HCT116 (cell line): Measurements from ENCODE around the gene FXYD1. TPM values are rescaled to one million over a fixed set of nuclear protein-coding genes. Genes with fewer than 3 reads are reported as not detected.

Experiments used
- ATAC-seq: fragments of 200-7000 bp; cut with Tn5 transposase; 2 replicates; pipeline ENCODE4 v1.9.1; 2020; ENCODE audit warnings: mild to moderate bottlenecking, moderate library complexity
- BruUV-seq: library from RNA; stranded (reverse); fragments of 400-500 nt; replicated peaks from 2 replicates; lab custom pipeline; 2021; lab: Mats Ljungman, UMichigan
- CTCF ChIA-PET: fragments of 300-600 bp; sonication (Branson Sonifier 250); formaldehyde crosslinking; loops from one replicate; lab custom pipeline; 2021; ENCODE audit warnings: antibody characterized with exemption; lab: Charles Lee
- POLR2A ChIA-PET: fragments of 300-600, 350-600 bp; sonication (Branson Sonifier 250); formaldehyde crosslinking; loops from one replicate; lab custom pipeline; 2021; ENCODE audit warnings: antibody characterized with exemption; lab: Charles Lee
- RAD21 ChIA-PET, 2 experiments: fragments of 300-600 bp; sonication (Branson Sonifier 250); formaldehyde crosslinking; loops; one replicate each; lab custom pipeline; 2023; ENCODE audit warnings: low total read pairs in 2 of 2; ENCODE audit not compliant: uncharacterized antibody in 2 of 2, unreplicated experiment in 2 of 2, low non-redundant PET in 1 of 2; lab: Charles Lee
- DNase-seq: peaks from one replicate; pipeline ENCODE4 v3.0.0-alpha.2; 2010; ENCODE audit warnings: low read depth, low spot score
- H2AFZ ChIP-seq: fragments of 200-600 bp; shearing (Covaris generic), sonication (generic); 2 replicates; pipeline ENCODE4 v1.6.1; 2017; ENCODE audit warnings: low read depth, mixed run types, mixed read lengths, antibody characterized with exemption, low read length; ENCODE audit not compliant: poor library complexity, severe bottlenecking
- H3K27ac ChIP-seq: 2 replicates; pipeline ENCODE4 v1.5.1; 2012; ENCODE audit warnings: low read depth, low read length
- H3K27me3 ChIP-seq: fragments of 200-600 bp; sonication (generic); 2 replicates; pipeline ENCODE4 v1.6.1; 2016; ENCODE audit warnings: mixed run types, low read length, mixed read lengths; ENCODE audit not compliant: insufficient read depth
- H3K36me3 ChIP-seq, 2 experiments: fragments of 200-500 bp in 1 of 2; fragments of 200-600 bp in 1 of 2; sonication (Bioruptor generic) in 1 of 2; sonication (generic) in 1 of 2; 2 replicates each; pipeline versions ENCODE4 v1.5.1 to v1.6.1; 2014 to 2016; ENCODE audit warnings: low read length in 2 of 2, inconsistent platforms in 1 of 2, mixed read lengths in 1 of 2, mixed run types in 1 of 2; ENCODE audit not compliant: insufficient read depth in 2 of 2, control insufficient read depth in 1 of 2
- H3K4me1 ChIP-seq, 2 experiments: fragments of 200-600 bp in 1 of 2; sonication (generic) in 1 of 2; 2 replicates each; pipeline versions ENCODE4 v1.5.1 to v1.6.1; 2012 to 2017; ENCODE audit warnings: low read length in 2 of 2, inconsistent platforms in 1 of 2, mild to moderate bottlenecking in 1 of 2, mixed read lengths in 1 of 2, mixed run types in 1 of 2, moderate library complexity in 1 of 2; ENCODE audit not compliant: insufficient read depth in 2 of 2, control insufficient read depth in 1 of 2
- H3K4me2 ChIP-seq: fragments of 200-600 bp; sonication (generic); 2 replicates; pipeline ENCODE4 v1.6.1; 2017; ENCODE audit warnings: mixed run types, low read length, mixed read lengths
- H3K4me3 ChIP-seq, 2 experiments: fragments of 200-600 bp in 1 of 2; sonication (generic) in 1 of 2; replicated peaks in 1 of 2; 2 replicates each; pipeline ENCODE4 v1.5.1; 2011 to 2016; ENCODE audit warnings: low read length in 2 of 2, control low read depth in 1 of 2, low read depth in 1 of 2, mild to moderate bottlenecking in 1 of 2, mixed read lengths in 1 of 2, mixed run types in 1 of 2
- H3K79me2 ChIP-seq: fragments of 200-600 bp; sonication (generic); 2 replicates; pipeline ENCODE4 v1.6.1; 2017; ENCODE audit warnings: mild to moderate bottlenecking, mixed run types, low read length, moderate library complexity, mixed read lengths; ENCODE audit not compliant: insufficient read depth
- H3K9ac ChIP-seq: fragments of 200-600 bp; sonication (generic); 2 replicates; pipeline ENCODE4 v1.6.1; 2016; ENCODE audit warnings: low read length, mixed read lengths
- H3K9me2 ChIP-seq: fragments of 200-600 bp; sonication (generic), shearing (Covaris generic); 2 replicates; pipeline ENCODE4 v1.6.1; 2017; ENCODE audit warnings: mixed run types, mild to moderate bottlenecking, moderate library complexity; ENCODE audit not compliant: insufficient read depth
- H3K9me3 ChIP-seq, 2 experiments: fragments of 200-500 bp in 1 of 2; fragments of 200-600 bp in 1 of 2; sonication (Bioruptor generic) in 1 of 2; sonication (generic) in 1 of 2; 2 replicates each; pipeline ENCODE4 v1.6.1; 2014 to 2017; ENCODE audit warnings: low read length in 2 of 2, mixed read lengths in 2 of 2, inconsistent platforms in 1 of 2, low read depth in 1 of 2, mild to moderate bottlenecking in 1 of 2, mixed run types in 1 of 2, moderate library complexity in 1 of 2; ENCODE audit not compliant: control insufficient read depth in 1 of 2, insufficient read depth in 1 of 2
- H4K20me1 ChIP-seq: fragments of 200-600 bp; sonication (generic), shearing (Covaris generic); 2 replicates; pipeline ENCODE4 v1.6.1; 2017; ENCODE audit warnings: mixed run types, mild to moderate bottlenecking, moderate library complexity; ENCODE audit not compliant: insufficient read depth
- CBX3 ChIP-seq: IDR thresholded peaks from 2 replicates; pipeline ENCODE4 v1.6.1; 2012; ENCODE audit warnings: low read depth
- EGR1 ChIP-seq: IDR thresholded peaks from 2 replicates; pipeline ENCODE4 v1.6.1; 2012; ENCODE audit warnings: low read depth
- POLR2AphosphoS5 ChIP-seq: IDR thresholded peaks from 2 replicates; pipeline ENCODE4 v1.6.1; 2011; ENCODE audit warnings: mild to moderate bottlenecking, low read depth, low read length, moderate library complexity
- YY1 ChIP-seq: IDR thresholded peaks from 2 replicates; pipeline ENCODE4 v1.6.1; 2011; ENCODE audit warnings: low read length, low read depth, moderate library complexity, mild to moderate bottlenecking; ENCODE audit not compliant: insufficient replicate concordance; ENCODE audit errors: extremely low read depth
- ZNF274 ChIP-seq: fragments of 200-500 bp; sonication (Bioruptor generic); IDR thresholded peaks from 2 replicates; pipeline ENCODE4 v1.6.1; 2014; ENCODE audit warnings: mild to moderate bottlenecking, low read depth, low read length, inconsistent platforms
- intact Hi-C: fragments of 100-400 bp; cut with micrococcal nuclease; formaldehyde crosslinking; loops from 2 replicates; pipeline ENCODE4 v1.10.0; 2022
- total RNA-seq: library from RNA; stranded (reverse); gene quantifications from one replicate; pipeline ENCODE4 v1.2.1, GENCODE V29; 2021; ENCODE audit not compliant: unreplicated experiment
- TF ChIP-seq, protein P1 (sequence below), 3 experiments: fragments of 200-600 bp in 1 of 3; sonication (generic) in 1 of 3; IDR thresholded peaks in 2 of 3; conservative IDR thresholded peaks in 1 of 3; 2 replicates each; pipeline ENCODE4 v1.5.1; 2012 to 2017; ENCODE audit warnings: low read depth in 2 of 3, low read length in 2 of 3, antibody characterized with exemption in 1 of 3, borderline replicate concordance in 1 of 3, control low read depth in 1 of 3, mild to moderate bottlenecking in 1 of 3, mixed read lengths in 1 of 3, mixed run types in 1 of 3, moderate library complexity in 1 of 3; ENCODE audit not compliant: insufficient read depth in 1 of 3
- TF ChIP-seq, protein P2 (sequence below): IDR thresholded peaks from 2 replicates; pipeline ENCODE4 v1.6.1; 2012; ENCODE audit warnings: low read depth

FXYD1 gene
- total RNA-seq, 1 experiment from 2014 or later = 7.8 TPM

DNA sequence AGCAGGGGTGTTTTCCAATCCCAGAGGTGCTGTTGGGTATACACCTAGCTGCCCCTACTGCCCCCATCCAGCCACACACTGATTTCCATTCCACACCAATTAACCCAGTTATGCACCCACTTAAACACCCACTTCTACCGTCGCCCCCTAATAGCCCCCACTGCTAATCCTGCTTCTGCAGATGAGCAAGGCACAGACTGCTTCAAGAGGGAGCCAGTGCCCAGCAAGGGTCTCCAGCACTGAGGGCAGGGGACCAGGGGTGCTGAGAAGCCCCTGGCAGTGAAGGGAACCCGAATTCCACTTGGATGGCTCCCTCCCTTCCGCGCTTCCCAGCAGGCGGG, 5.6 kb downstream of the FXYD1 start:
- no TSS peak for BruUV-seq
- RAD21 ChIA-PET = no interaction called here

More for the DNA sequence above, 5.6 kb downstream of the FXYD1 start:
- ATAC-seq (no peak), DNase-seq (no peak)
- no peaks in the 10 kb centered on the region for H3K36me3 ChIP-seq
- H3K4me1 ChIP-seq = peaks cover 22 to 35% of the 10 kb centered on the region in 2 experiments
- H3K4me2 ChIP-seq = no peak overlapping the region
- H4K20me1 ChIP-seq = no peaks in the 10 kb centered on the region
- ChIA-PET CTCF (interaction anchor here (0.6 kb wide), 1 partner anchor 10 kb away, joined by 5 read pairs; the partner anchor contains the start of gene FXYD5), POLR2A (no interaction called here)
- H3K9me3 ChIP-seq = no peaks in the 10 kb centered on the region
- no peak overlapping the region for H3K4me3 ChIP-seq
- H3K79me2 ChIP-seq = no peaks in the 10 kb centered on the region
- H3K9ac ChIP-seq = no peak overlapping the region
- H3K27ac ChIP-seq = no peak overlapping the region
- H3K9me2 ChIP-seq = no peaks in the 10 kb centered on the region
- H3K27me3 ChIP-seq = no peaks in the 10 kb centered on the region
- no peak overlapping the region for H2AFZ ChIP-seq
- TF ChIP-seq POLR2AphosphoS5 = no peak
- TF ChIP-seq ZNF274 = no peak
- no peak for TF ChIP-seq CBX3
- TF ChIP-seq EGR1 = no peak
- TF ChIP-seq, protein P1, sequence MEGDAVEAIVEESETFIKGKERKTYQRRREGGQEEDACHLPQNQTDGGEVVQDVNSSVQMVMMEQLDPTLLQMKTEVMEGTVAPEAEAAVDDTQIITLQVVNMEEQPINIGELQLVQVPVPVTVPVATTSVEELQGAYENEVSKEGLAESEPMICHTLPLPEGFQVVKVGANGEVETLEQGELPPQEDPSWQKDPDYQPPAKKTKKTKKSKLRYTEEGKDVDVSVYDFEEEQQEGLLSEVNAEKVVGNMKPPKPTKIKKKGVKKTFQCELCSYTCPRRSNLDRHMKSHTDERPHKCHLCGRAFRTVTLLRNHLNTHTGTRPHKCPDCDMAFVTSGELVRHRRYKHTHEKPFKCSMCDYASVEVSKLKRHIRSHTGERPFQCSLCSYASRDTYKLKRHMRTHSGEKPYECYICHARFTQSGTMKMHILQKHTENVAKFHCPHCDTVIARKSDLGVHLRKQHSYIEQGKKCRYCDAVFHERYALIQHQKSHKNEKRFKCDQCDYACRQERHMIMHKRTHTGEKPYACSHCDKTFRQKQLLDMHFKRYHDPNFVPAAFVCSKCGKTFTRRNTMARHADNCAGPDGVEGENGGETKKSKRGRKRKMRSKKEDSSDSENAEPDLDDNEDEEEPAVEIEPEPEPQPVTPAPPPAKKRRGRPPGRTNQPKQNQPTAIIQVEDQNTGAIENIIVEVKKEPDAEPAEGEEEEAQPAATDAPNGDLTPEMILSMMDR (IDR thresholded peaks at IDR 0.05 in 2 of 3, conservative IDR thresholded peaks at IDR 0.05 in 1 of 3; ENCODE audit: borderline replicate concordance in 1 of 3, insufficient read depth in 1 of 3, low read depth in 2 of 3, low read length in 2 of 3) = no peak
- TF ChIP-seq YY1 = no peak
- TF ChIP-seq, protein P2, sequence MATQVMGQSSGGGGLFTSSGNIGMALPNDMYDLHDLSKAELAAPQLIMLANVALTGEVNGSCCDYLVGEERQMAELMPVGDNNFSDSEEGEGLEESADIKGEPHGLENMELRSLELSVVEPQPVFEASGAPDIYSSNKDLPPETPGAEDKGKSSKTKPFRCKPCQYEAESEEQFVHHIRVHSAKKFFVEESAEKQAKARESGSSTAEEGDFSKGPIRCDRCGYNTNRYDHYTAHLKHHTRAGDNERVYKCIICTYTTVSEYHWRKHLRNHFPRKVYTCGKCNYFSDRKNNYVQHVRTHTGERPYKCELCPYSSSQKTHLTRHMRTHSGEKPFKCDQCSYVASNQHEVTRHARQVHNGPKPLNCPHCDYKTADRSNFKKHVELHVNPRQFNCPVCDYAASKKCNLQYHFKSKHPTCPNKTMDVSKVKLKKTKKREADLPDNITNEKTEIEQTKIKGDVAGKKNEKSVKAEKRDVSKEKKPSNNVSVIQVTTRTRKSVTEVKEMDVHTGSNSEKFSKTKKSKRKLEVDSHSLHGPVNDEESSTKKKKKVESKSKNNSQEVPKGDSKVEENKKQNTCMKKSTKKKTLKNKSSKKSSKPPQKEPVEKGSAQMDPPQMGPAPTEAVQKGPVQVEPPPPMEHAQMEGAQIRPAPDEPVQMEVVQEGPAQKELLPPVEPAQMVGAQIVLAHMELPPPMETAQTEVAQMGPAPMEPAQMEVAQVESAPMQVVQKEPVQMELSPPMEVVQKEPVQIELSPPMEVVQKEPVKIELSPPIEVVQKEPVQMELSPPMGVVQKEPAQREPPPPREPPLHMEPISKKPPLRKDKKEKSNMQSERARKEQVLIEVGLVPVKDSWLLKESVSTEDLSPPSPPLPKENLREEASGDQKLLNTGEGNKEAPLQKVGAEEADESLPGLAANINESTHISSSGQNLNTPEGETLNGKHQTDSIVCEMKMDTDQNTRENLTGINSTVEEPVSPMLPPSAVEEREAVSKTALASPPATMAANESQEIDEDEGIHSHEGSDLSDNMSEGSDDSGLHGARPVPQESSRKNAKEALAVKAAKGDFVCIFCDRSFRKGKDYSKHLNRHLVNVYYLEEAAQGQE = no peak
- intact Hi-C loops = no loop called here
